Heart left ventricle (tissue), 16 donors: ENCODE results near the gene CELF6. TPM values are rescaled to one million over a fixed set of nuclear protein-coding genes. Genes with fewer than 3 reads are reported as not detected.
A peak's percentile ranks its signal among the peaks of the same experiment; 100 is the strongest.

Experiments
- ATAC-seq, 4 donors: fragments of 200-7000 bp; cut with Tn5 transposase; one replicate each; pipeline ENCODE4 v1.9.1; 2020 to 2022; ENCODE audit warnings: moderate library complexity in 4 of 4, mild to moderate bottlenecking in 3 of 4, moderate number of reproducible peaks in 1 of 4
- DNase-seq, 5 donors: peaks; one replicate each; pipeline ENCODE4 v3.0.0-alpha.2; 2020
- H3K27ac ChIP-seq, 12 donors: fragments of 200-600 bp; sonication (generic) in 4 of 12; one replicate each; pipeline versions ENCODE4 v1.5.0 to v1.8.0; 2016 to 2022; ENCODE audit warnings: mild to moderate bottlenecking in 2 of 12
- H3K27me3 ChIP-seq, 9 donors: fragments of 200-600 bp; sonication (generic) in 2 of 9; one replicate each; pipeline versions ENCODE4 v1.5.1 to v1.8.0; 2016 to 2022; ENCODE audit warnings: mild to moderate bottlenecking in 3 of 9
- H3K36me3 ChIP-seq, 9 donors: fragments of 200-600 bp; sonication (generic) in 2 of 9; one replicate each; pipeline versions ENCODE4 v1.5.0 to v1.8.0; 2018 to 2022; ENCODE audit warnings: mild to moderate bottlenecking in 2 of 9
- H3K4me1 ChIP-seq, 12 donors: fragments of 200-600 bp; sonication (generic) in 4 of 12; one replicate each; pipeline versions ENCODE4 v1.5.0 to v1.8.0; 2016 to 2022; ENCODE audit warnings: mild to moderate bottlenecking in 3 of 12
- H3K4me3 ChIP-seq, 12 donors: fragments of 200-600 bp; sonication (generic) in 4 of 12; one replicate each; pipeline versions ENCODE4 v1.5.0 to v1.8.0; 2017 to 2022; ENCODE audit warnings: mild to moderate bottlenecking in 9 of 12, moderate library complexity in 4 of 12
- H3K9me3 ChIP-seq, 12 donors: fragments of 200-600 bp; sonication (generic) in 4 of 12; one replicate each; pipeline versions ENCODE4 v1.5.0 to v1.8.0; 2016 to 2022; ENCODE audit warnings: mild to moderate bottlenecking in 1 of 12
- POLR2A ChIP-seq, 2 donors: fragments of 450-650 bp; IDR thresholded peaks; one replicate each; pipeline ENCODE4 v1.6.1; 2017; ENCODE audit warnings: antibody characterized with exemption in 2 of 2, mild to moderate bottlenecking in 2 of 2, moderate library complexity in 2 of 2
- WGBS, 4 donors: extraction: QIAGEN DNeasy Blood & Tissue Kit in 2 of 4; methylation state at CpG; one replicate each; pipeline versions ENCODE4 v1.1.5 to v1.1.7; 2013 to 2018; 5-methylcytosine and 5-hydroxymethylcytosine counted together
- intact Hi-C, 10 donors: fragments of 100-400 bp; cut with DNase I; formaldehyde crosslinking; loops; one replicate each; pipeline versions ENCODE4 v1.11.1 to v1.14.2; 2022
- polyA plus RNA-seq, 2 donors: library from polyadenylated mRNA; stranded (reverse); fragments of 200-250 nt; gene quantifications; one replicate each; pipeline ENCODE4 v1.2.3, GENCODE V29; 2013
- total RNA-seq, 9 donors: library from RNA; depleted of rRNA in 2 of 9; stranded (reverse); fragments of >200 nt in 2 of 9; fragmentation: NEBNext Ultra II Directional in 3 of 9; extraction: Animal tissue kit (Norgen Biotek cat#: 25700) in 3 of 9; gene quantifications; one replicate each; pipeline versions ENCODE4 v1.1.0 to v1.2.4, GENCODE V29; 2016 to 2023
- TF ChIP-seq, protein P1 (sequence below), 12 donors: fragments of 200-600 bp; sonication (generic) in 4 of 12; IDR thresholded peaks; one replicate each; pipeline versions ENCODE4 v1.5.0 to v1.8.0; 2018 to 2022; ENCODE audit warnings: antibody characterized with exemption in 12 of 12, mild to moderate bottlenecking in 5 of 12
- donor health status: ischemic (EF 13 %, LVEDD 7.1; RV severe dilation, severe dysfunction).
- donor health status: healthy with polysubstance abuse.
- donor health status: DM: no; HTN: yes; CAD: no.
- donor health status: DM: no; HTN: no; CAD: no.
- donor health status: ischemic (EF 25% LVEDD 6.9; RV normal size, moderate dysfunction).
- donor health status: ischemic (EF 25% LVEDD 5.7; RV mildly dilated, moderate dysfunction).
- donor health status: healthy.
- donor health status: DM: yes; HTN: yes; CAD: no.
- donor health status: ischemic (EF 35%, LVEDD 5.7; RV mildly dilated, moderate dysfunction).
- donor health status: nonischemic (EF 11% LVEDD 7.7; RV severe dilation, severe dysfunction).
- donor health status: DM: yes; HTN: yes; CAD: no.
- donor health status: PGD.
- donor health status: ischemic (EF 29% LVEDD 5.4; RV normal size, mild dysfunction).
- donor health status: nonischemic (EF 23%, LVEDD 6.1; RV moderate dilation, normal function).

The CELF6 gene
- total and polyA plus RNA-seq, 11 donors = 0.31 to 1.4 (median 0.87) TPM

DNA sequence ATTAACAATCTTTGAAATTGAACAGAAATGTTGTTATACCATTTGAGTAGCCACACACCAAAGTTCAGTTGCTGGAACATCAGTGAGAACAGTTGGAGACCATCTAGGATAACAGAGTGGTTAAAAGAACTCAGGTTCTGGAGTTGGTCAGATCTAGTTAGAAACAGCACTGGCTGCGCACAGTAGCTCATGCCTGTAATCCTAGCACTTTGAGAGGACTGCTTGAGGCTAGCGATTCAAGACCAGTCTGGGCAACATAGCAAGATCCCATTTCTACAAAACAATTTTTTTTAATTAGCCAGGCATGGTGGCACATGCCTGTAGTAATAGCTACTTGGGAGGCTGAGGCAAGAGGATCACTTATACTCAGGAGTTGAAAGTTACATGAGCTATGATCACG lies 81.4 kb downstream of the CELF6 start:
- 96 to 98% (median 97%) methylated on average over 3 of the region's 3 CpGs for WGBS, 4 donors
- Histone ChIP-seq H3K9me3 (no peaks in the 10 kb centered on the region), H3K27ac (no peak overlapping the region), H3K4me1 (peaks cover 0 to 23% (median 0%) of the 10 kb centered on the region in 12 donors), H3K27me3 (no peaks in the 10 kb centered on the region), H3K36me3 (peaks cover 0 to 56% (median 40%) of the 10 kb centered on the region in 9 donors), H3K4me3 (no peak overlapping the region)
- intact Hi-C loops = loop anchor here in 1 of 10 donors (5.0 kb wide), 1 partner anchor 36 kb away; no protein-coding TSS in a partner anchor
- ATAC-seq (no peak), DNase-seq (no peak)
- TF ChIP-seq, protein P1, sequence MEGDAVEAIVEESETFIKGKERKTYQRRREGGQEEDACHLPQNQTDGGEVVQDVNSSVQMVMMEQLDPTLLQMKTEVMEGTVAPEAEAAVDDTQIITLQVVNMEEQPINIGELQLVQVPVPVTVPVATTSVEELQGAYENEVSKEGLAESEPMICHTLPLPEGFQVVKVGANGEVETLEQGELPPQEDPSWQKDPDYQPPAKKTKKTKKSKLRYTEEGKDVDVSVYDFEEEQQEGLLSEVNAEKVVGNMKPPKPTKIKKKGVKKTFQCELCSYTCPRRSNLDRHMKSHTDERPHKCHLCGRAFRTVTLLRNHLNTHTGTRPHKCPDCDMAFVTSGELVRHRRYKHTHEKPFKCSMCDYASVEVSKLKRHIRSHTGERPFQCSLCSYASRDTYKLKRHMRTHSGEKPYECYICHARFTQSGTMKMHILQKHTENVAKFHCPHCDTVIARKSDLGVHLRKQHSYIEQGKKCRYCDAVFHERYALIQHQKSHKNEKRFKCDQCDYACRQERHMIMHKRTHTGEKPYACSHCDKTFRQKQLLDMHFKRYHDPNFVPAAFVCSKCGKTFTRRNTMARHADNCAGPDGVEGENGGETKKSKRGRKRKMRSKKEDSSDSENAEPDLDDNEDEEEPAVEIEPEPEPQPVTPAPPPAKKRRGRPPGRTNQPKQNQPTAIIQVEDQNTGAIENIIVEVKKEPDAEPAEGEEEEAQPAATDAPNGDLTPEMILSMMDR (IDR thresholded peaks at IDR 0.05) = no peak
- TF ChIP-seq POLR2A (IDR thresholded peaks at IDR 0.05) = no peak

DNA sequence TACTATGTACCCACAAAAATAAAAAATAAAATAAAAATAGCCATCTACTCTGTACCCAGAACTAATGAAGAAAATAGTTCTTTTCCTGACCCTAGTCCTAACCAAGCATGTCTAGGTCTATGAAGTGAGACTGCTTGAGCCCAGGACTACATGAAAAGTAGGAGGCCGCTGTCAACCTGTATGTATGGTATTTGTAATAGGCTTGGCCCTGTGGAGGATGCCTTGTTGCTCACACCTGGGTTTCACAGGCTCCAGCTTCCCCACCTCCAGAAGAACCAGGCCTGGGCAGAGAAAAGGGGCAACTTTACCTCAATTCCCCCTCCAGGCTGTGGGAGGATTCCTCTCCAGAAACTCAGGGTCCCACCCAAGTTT lies 82.1 kb downstream of the CELF6 start:
- 88 to 100% (median 97%) methylated on average over 1 of the region's 1 CpG for WGBS, 4 donors
- intact Hi-C loops = loop anchor here in 1 of 10 donors (5.0 kb wide), 1 partner anchor 36 kb away; no protein-coding TSS in a partner anchor
- H3K4me1 ChIP-seq = peaks cover 0 to 26% (median under 1%) of the 10 kb centered on the region in 12 donors
- DNase-seq (no peak), ATAC-seq (no peak)
- no peak for TF ChIP-seq POLR2A (IDR thresholded peaks at IDR 0.05)
- TF ChIP-seq, protein P1 (IDR thresholded peaks at IDR 0.05) = no peak
- no peaks in the 10 kb centered on the region for H3K9me3 ChIP-seq
- H3K36me3 ChIP-seq = peaks cover 0 to 49% (median 33%) of the 10 kb centered on the region in 9 donors
- peak overlapping the region in 1 of 12 donors; percentile 36 for H3K4me3 ChIP-seq
- H3K27me3 ChIP-seq = no peaks in the 10 kb centered on the region
- peak overlapping the region in 6 of 12 donors; percentile 12 to 74 (median 21) for H3K27ac ChIP-seq

DNA sequence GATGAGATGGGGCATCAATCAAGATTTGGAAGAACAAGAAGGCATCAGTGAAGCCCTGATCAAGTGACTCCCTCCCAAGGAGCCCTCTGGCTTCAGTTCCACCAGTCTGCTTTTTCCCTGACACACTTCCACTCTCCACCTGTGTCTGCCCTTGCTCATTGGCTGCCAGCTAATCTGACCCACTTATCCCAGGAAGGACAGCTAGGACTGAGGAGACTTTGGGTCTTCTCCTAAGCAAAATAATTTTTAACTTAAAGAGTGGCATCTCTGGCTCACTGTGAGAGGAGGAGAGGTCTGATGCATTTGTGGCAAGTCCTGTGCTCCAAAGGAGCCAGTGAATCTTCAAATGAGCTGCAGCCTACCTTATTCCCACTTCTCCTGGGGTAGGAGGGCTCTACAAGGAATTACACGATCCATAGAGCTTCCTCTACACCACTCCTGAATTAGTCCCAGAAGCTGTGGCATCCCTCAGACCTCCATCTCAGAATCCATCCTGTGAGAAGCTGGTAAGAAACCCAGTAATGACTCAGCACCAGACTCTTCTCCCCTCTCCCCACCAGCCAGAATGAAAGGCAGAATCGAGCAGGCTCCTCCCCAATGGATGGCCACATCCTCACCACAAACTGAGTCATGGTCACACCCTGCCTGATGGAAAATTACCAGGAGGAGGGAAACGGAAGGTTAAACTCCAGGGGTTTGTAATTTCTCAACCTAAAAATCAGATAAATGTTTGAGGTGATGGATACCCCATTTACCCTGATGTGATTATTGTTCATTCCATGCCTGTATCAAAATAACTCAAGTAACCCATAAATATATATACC lies 82.7 kb downstream of the CELF6 start:
- intact Hi-C loops = loop anchor here in 1 of 10 donors (5.0 kb wide), 1 partner anchor 35 kb away; no protein-coding TSS in a partner anchor

More for the DNA sequence above, 82.7 kb downstream of the CELF6 start:
- DNase-seq (peak in 4 of 5 donors; percentile 44 to 82 (median 72)), ATAC-seq (peak in 3 of 4 donors; percentile 80 to 93 (median 90))
- TF ChIP-seq, protein P1 (IDR thresholded peaks at IDR 0.05) = no peak
- Histone ChIP-seq H3K27me3 (no peaks in the 10 kb centered on the region), H3K36me3 (peaks cover 0 to 43% (median 27%) of the 10 kb centered on the region in 9 donors), H3K9me3 (no peaks in the 10 kb centered on the region), H3K4me1 (peaks cover 0 to 32% (median 6%) of the 10 kb centered on the region in 12 donors), H3K4me3 (peak overlapping the region in 1 of 12 donors; percentile 36), H3K27ac (peak overlapping the region in 7 of 12 donors; percentile 12 to 74 (median 22))
- WGBS, 4 donors = 56 to 74% (median 64%) methylated on average over 3 of the region's 3 CpGs
